Stimulated activated CD4-positive, alpha-beta T cell treated with anti-CD3 and anti-CD28 coated beads, Interleukin-1b, Interleukin-23, amount 100 ng/mL, for 4 hours (primary cell): ENCODE data around the gene BCAR1.
"Not testable (repeated sequence)": the region's sequence is repeated elsewhere in the genome, so short reads cannot be mapped to it uniquely, and the experiment has no call there.

Experiments used
- DNase-seq, 2 donors: peaks; one replicate each; pipeline ENCODE4 v3.0.0-alpha.2; 2020; ENCODE audit warnings: low read depth in 2 of 2

The BCAR1 gene

DNA sequence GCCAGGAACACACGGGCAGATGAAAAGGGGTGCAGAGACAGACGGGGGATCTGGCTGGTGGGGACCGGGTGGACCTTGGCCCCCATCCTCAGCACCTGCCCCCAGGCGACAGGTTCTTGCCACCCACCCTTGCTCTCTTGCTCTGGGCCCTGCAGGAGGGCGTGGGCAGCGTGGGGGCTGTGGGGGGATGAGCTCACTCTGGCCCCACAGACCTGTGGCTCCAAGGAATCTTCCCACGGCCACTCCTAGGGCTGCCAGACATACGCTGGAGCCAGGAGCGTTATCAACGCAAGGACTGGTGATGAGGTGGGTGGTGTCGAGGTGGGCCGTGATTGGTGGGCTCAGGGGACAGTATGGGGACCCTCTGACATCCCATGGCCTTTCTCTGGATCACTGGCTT lies 26.3 kb downstream of the BCAR1 start:
- no peak for DNase-seq

- DNase-seq: no peak
Measured at GRCh38 chr16:75224306-75225082, 26.9 kb downstream of the BCAR1 start.

DNA sequence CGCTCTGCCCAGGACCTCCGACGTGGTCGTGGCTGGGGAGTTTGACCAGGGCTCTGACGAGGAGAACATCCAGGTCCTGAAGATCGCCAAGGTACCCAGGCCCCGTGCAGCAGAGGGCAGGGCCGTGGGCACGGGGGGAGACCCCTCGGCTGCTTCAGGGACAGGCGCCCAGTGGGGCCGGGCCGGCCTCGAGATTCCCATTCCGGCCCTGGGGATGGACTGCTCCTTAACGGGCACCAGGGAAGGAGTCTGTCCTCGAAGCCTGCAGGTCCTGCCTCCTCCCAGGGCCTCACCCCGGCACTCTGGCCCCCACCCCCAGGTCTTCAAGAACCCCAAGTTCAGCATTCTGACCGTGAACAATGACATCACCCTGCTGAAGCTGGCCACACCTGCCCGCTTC lies 28.3 kb downstream of the BCAR1 start:
- not testable (repeated sequence) for DNase-seq

DNA sequence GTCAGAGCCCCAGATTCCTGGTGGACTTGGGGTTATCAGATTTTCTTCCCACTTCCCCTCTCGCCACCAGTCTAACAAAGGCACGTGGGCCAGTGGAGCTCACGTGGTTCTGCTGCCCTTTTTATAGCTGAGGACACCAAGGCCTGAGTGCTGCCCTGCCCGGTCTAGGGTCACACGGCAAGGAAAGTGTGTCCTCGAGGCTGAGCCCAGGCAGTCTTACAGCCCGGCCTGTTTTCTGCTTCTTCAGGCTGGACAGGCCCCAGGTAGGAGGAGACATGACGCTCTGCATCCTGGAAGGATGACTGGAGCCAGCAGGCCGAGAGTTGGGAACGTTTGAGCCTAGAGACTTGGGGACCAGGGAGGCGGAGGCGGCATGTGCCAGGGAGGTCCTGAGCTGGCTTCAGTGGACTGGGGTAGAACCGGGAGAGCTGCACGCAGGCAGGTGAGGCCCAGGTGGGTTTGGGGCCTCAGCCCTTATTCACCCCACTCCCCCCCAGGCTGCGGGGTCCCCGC lies 29.1 kb downstream of the BCAR1 start:
- DNase-seq: no peak

DNA sequence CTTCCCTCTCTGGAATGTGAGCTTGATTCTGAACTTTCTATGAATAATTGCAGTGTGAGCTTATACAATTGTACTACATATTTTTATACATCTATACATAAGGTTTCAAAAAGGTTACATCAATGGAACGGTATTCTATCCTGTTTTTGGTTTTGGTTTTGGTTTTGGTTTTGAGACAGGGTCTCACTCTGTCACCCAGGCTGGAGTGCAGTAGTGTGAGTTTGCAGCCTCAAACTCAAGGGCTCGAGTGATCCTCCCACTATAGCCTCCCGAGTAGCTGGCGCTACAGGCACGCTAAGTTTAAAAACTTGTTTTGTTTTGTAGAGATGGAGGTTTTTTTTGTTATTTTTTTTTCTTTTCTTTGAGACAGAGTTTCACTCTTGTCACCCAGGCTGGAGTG lies 31.6 kb downstream of the BCAR1 start:
- DNase-seq: no peak

DNA sequence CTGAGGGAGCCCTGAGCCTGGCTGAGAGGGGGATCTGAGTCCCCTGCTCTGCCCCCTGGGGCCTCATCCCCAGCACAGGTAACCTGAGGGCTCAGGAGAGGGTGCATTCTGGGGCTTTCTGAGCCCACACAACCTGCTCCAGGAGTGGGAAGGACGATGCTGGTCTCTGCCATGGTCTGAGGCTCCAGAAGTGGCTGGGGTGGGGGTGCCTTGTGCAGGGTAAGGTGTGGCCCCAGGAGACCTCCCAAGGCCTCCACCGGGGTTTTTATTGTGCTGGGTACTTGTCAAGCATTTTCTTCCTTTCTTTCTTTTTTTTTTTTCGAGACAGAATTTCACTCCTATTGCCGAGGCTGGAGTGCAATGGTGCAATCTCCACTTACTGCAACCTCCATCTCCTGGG lies 32.3 kb downstream of the BCAR1 start:
- DNase-seq: no peak

GRCh38 chr16:75218256-75219076 lies 33.0 kb downstream of the BCAR1 start, which contains the start of gene CTRB1:
Gene CTRB1 (plus strand): TSS chr16:75218988. CDS start chr16:75219008, 20 bp downstream.
- DNase-seq: no peak

DNA sequence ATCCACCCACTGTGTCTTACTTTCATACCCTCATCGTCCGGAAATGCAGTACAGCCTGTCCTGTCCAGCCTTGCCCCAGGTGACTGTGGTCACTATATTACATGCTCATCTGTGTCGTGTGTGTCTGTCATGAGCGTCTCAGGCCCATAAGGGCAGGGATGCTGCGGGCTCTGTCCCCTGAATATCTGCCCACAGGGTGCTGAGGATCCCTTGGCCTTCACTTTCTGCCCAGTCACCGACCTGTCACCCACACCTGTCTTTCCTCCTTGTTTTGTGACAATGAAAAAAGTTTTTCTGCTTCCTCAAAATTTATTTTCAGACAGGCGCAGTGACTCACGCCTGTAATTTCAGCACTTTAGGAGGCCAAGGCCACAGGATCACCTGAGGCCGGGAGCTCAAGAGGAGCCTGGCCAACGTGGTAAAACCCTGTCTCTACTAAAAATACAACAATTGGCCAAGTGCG lies 34.0 kb downstream of the BCAR1 start:
- no peak for DNase-seq

GRCh38 chr16:75216576-75216975 lies 34.8 kb downstream of the BCAR1 start:
- no peak for DNase-seq

- DNase-seq: no peak
Measured at GRCh38 chr16:75216127-75216526, 35.3 kb downstream of the BCAR1 start.

DNA sequence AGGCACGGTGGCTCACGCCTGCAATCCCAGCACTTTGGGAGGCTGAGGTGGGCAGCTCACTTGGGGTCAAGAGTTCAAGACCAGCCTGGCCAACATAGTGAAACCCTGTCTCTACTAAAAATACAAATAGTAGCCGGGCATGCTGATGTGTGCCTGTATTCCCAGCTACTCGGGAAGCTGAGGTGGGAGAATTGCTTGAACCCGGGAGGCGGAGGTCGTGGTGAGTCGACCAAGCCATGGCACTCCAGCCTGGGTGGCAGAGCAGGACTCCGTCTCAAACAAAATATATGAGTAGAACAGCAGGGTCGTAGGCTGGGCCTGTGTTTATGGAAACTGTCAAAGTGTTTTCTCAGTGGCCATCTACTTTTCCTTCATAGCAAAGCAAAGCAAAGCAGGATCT lies 40.1 kb downstream of the BCAR1 start:
- not testable (repeated sequence) for DNase-seq

DNA sequence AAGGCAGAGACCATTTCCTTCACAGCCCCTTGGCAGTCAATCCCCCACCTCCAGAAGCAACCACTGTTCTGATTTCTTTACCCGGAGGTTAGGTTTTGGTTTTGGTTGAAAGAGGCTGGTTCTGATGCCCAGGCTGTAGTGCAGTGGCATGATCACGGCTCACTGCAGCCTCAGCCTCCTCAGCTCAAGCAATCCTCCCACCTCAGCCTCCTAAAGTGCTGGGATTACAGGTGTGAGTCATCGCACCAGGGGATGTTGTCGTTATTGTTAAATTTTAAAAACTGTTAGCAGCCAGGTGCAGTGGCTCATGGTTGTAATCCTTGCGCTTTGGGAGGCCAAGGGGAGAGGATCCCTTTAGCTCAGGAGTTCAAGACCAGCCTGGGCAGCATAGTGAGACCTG lies 41.5 kb downstream of the BCAR1 start:
- no peak for DNase-seq

- DNase-seq: not testable (repeated sequence)
Measured at GRCh38 chr16:75209514-75209913, 41.9 kb downstream of the BCAR1 start.

GRCh38 chr16:75208861-75209505 lies 42.4 kb downstream of the BCAR1 start:
- no peak for DNase-seq

DNA sequence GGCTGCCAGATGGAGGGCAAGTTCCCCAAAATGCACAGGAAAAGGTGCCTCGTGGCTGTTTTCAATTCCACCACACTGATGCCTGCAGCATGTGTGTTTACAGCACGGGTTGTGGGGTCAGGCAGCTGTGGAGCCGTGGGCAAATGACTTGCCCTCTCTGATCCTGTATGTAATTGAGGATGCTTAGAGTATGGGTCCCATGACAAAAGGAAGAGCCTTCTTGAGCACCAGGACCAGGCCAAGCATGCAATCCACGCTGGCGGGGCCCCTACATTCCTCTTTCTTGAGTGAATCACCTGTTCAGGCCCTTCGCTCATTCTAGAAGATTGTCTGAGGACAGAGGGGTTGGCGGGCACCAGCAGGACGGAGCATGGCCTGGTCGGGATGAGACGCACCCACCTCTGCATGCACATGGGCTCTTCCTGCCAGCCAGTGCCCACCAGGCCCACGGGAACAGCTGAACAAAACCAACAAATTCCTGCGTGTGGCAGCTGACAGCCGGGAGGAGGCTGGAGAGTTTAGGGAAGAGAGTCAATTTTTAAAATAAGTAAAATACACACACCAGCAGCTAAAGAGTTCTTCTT lies 43.1 kb downstream of the BCAR1 start:
- no peak for DNase-seq

DNA sequence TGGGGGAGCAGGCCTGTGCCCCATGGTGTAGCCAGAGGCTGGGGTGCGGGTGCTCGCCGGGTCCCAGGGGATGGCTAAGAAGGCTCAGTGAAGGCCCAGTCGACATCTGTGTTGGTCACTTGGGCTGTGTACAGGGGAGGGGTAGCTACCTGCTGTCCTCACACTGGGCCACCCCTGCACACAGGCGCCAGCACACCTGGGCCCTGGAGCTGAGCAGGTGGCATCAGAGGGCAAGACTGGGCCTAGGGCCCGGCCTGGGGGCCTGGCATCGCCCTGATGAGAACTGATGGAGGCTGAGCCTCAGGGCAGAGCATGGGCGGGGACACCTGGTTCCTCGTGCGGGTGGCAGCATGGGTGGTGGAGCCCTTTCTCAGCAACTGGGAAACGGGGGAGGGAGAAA lies 43.6 kb downstream of the BCAR1 start:
- no peak for DNase-seq

DNA sequence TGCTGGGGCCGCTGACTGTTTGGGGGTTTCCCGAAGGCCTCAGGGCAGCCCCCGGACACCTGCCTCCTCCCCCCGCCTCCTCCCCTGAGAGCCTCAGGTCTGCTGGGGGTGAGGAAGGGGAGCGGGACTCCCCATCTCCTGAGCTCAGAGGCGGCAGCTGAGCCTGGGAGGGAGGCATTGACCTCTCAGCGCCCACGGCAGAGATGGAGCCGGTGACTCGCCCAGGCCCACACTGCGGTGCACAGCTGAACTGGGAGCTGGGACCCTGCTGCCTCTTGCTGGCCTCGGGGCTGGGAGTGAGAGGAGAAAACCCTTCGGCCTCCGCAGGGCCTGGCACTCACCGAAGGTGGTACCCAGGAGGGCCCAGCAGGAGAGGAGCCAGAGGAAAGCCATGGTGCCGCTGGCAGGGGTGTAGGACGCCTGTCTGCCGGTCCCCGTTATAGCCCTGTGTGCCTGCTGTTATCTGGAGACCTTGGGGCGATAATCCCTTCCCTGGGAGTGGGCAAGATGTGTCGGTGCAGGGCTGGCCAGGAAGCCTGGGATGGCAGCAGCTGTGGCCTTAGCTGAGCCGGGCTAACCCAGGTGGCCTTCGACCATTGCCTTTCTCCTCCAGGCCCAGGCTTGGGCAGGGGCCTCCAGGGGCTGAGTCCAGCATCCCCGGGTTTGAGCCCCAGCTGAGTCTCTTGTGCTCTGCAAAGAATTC lies 44.5 kb downstream of the BCAR1 start, which contains the start of gene CTRB2:
TSS of gene CTRB2 (minus strand) at position 413 of the 703 bp plus-strand sequence. CDS start at position 393, 20 bp downstream.
- DNase-seq: no peak

- DNase-seq: not testable (repeated sequence)
Measured at GRCh38 chr16:75205961-75206748, 45.3 kb downstream of the BCAR1 start.

GRCh38 chr16:75205438-75205837 lies 46.0 kb downstream of the BCAR1 start:
- not testable (repeated sequence) for DNase-seq

- DNase-seq: not testable (repeated sequence)
Measured at GRCh38 chr16:75204905-75205304, 46.5 kb downstream of the BCAR1 start.
